SKM-1 treated with dmso at 0.1 percent for 144 hours (cell line): Measurements from ENCODE around the gene TFCP2.
"Not testable (repeated sequence)": the region's sequence is repeated elsewhere in the genome, so short reads cannot be mapped to it uniquely, and the experiment has no call there.

Source experiments
- DNase-seq: peaks from one replicate; lab custom pipeline; 2025; ENCODE audit not compliant: unreplicated experiment; lab: John Stamatoyannopoulos, UW

The TFCP2 gene

GRCh38 chr12:51172515-51173431, at the start of gene TFCP2:
Gene TFCP2, minus strand, starts transcription at chr12:51173135. Its CDS starts 713 bp downstream, at chr12:51172422.
- DNase-seq, result peak; percentile 73

GRCh38 chr12:51222461-51222860, 49.5 kb upstream of the TFCP2 start:
- no peak for DNase-seq

DNA sequence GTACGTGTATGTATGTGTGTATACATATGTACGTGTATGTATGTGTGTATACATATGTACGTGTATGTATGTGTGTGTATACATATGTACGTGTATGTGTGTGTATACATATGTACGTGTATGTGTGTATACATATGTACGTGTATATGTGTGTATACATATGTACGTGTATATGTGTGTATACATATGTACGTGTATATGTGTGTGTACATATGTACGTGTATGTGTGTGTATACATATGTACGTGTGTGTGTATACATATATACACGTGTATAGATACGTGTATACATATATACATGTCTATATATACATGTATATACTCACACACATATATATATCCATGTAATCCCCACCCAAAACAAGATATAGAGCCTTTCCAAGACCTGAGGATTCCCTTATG, 46.9 kb upstream of the TFCP2 start:
- not testable (repeated sequence) for DNase-seq

DNA sequence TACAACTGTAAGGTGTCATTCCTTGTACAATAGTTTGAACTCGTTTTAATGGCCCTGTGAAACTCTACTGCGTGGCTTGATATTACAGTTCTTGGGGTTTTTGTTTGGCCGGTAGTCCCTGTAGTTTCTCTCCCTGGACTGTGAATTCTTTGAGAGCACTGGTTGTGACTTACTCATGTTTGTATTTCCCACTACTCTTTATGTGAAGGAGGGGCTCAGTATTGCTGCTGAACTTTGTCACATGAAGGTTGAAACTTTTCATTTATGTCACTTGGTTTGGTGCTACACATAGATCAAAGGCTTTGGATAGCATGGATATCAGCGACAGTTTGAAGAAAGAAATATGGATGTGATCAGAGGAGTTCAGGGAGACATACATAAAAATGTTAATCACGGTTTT, 46.4 kb upstream of the TFCP2 start:
- no peak for DNase-seq

- DNase-seq, result no peak
Measured at GRCh38 chr12:51218607-51219161, 45.7 kb upstream of the TFCP2 start.

DNA sequence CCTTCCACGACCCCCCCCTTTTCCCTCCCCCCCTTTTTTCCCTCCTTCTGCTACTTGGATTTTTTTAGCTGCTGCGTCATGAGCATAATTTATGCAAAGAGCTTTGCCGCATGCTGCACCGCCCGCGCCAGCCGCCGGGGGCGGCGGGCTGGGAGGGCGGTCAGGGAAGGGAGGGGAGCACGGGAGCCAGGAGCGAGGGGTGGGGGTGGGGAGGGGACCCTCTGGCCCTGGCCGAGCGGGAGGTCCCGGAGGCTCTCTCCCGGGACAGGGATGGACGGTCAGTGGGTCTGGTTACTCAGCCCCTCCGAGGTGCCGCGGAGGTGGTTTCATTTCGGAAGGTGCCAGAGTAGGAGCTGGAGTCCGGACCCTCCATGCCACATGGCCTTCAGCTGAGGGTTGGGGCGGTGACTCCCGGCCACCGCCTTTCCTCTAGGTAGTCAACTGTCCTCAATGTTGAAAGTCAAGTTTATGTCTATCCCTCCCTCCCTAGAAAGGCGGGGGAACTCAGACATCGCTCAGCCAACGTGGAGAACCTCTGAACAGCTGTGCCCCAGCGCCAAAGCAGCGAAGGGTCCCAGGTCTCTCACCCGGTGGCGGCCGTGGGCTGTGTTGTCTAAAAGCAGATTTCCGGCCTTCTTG, 45.2 kb upstream of the TFCP2 start, which contains the start of gene POU6F1:
TSS of gene POU6F1 (minus strand) at position 95 of the 639 bp plus-strand sequence. CDS start 11,226 bp downstream, outside the sequence.
- peak; percentile 26 for DNase-seq

DNA sequence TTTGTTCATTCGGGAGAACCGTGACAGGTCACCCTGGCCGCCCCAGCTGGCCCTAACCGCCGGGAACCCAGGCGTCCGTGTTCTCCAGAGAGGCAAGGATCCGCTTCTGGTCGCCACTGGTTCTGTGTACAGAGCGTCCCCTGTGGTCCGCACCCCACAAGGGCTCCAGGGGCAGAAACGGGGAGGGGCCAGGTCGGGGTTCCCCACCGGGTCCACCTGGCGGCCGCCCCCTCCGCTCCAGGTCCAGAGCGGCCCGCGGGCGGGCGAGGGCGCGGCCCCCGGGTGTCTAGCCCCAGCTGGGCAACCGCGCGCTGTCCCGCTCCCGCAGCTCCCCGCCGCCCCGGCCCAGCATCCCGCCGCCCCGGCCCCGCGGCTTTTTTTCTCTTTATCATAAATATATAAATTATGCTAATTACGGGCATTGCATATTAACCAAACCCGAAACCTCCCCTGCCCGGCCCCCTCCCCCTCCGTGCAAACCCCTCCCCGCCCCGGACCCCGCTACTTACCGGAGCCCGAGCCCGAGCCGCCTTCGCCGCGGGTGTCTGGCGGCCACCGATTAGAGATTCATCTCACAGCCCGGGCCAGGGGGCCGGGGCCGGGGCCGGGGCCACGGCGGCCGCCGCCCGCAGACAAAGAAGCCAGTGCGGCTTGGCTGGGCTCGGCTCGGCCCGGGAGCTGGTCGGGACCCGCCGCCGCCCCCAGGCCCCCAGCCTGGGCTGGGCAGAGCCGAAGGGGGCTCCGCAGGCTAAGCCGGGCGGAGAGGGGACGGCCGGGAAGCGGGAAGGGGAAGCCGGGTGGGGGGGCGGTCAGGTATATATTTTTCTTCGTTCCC, 44.4 kb upstream of the TFCP2 start:
- DNase-seq, result no peak

DNA sequence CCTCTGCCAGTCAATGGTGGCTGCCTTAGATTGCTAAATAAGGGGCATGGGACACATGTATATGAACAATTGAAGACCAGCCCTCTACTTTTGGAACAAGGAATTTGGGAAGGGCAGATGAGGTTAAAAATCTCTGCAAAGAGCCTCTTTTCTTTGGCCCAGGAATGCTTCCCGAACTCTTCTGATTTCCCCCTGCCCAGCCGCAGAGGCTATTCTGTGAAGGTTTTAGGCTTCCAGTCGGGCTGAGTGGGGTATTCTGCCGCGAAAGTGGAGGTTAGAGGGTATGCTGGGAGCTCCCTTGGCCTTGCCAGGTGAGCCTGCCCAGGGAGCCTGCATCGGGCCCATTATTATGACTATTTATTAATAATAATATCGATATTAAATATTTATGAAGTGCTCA, 43.7 kb upstream of the TFCP2 start:
- no peak for DNase-seq

- DNase-seq, result no peak
Measured at GRCh38 chr12:51214895-51215294, 42.0 kb upstream of the TFCP2 start.

DNA sequence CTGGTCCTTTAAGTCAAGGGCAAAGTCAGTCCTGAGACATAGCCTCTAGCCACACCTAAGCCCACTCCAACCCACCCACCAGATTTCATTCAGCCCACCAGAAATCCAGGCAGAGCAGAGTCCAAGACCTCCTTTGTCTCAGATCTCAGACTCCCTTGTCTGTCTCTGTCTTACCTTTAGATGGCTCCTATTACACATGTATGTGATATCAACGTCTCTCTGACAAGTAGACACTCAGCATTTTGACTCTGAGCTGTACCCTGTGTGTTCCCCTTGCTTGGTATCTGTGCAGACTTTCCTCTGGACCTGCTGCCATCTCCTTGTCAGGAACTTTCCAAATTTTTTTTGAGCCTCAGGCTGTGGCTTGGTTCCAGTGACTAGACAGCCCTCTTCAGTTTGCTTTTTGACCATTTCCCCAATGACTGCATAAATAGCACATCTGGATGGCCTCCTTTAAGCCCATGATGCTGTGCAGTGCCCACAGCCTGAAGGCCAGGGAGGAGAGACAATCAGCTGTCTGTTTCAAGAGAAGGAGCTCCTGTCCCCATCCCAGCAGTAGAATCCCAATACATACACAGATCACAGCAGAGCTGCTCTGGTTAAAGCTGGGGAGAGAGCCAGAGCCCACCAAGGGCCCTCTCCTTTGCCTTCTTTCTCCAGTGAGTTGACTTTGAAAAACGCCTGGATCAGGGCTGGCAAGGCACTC, 37.9 kb upstream of the TFCP2 start:
- no peak for DNase-seq

DNA sequence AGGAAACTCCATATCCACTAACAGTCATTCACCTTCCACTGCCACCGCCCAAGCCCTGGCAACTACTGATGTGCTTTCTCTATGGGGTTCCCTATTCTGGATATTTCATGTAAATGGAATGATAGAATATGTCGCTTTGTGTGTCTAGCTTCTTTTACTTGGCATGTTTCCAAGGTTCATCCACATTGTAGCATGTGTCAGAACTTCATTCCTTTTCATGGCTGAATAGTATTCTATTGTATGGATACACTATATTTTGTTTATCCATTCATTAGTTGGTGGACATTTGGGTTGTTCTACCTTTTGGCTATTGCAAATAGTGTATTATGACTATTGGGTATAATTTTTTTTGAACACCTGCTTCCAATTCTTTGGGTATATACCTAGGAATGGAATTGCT, 36.3 kb upstream of the TFCP2 start:
- no peak for DNase-seq

GRCh38 chr12:51208016-51208660, 35.2 kb upstream of the TFCP2 start:
- DNase-seq, result no peak

- DNase-seq, result no peak
Measured at GRCh38 chr12:51205350-51205749, 32.4 kb upstream of the TFCP2 start.

DNA sequence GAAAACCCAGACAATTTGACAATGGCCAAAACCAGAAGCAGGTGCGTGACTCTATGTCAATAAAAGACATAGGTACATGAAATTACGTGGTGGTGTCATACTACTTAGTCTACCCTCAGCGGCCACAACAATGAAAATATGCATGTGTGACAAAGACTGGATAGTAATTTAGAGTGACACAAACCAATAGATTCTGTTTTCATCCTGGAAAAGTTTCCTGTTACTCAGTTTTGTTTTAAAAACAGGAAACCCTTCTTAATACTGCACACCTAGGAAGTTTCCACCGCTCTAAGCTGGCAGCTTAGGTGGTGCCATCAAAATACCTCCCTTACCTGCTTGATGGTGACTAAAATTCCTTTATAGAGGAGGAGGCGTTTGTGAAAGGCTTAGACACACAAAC, 29.8 kb upstream of the TFCP2 start:
- no peak for DNase-seq

DNA sequence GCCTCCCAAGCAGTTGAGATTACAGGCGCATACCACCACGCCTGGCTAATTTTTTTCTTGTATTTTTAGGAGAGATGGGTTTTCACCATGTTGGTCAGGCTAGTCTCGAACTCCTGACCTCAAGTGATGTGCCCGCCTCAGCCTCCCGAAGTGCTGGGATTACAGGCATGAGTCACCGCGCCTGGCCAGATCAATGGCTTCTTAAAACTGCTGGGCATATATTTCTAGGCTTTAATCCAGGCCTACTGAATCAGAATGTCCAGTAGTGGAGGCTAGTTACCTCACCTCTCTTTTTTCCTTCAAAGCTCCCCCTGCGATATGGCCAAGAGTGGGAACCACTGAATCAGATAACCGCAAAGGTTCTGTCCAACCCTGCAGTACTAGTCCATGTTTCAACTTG, 27.9 kb upstream of the TFCP2 start:
- no peak for DNase-seq

GRCh38 chr12:51200156-51200555, 27.2 kb upstream of the TFCP2 start:
- no peak for DNase-seq

- no peak for DNase-seq
Measured at GRCh38 chr12:51199366-51199945, 26.5 kb upstream of the TFCP2 start.

DNA sequence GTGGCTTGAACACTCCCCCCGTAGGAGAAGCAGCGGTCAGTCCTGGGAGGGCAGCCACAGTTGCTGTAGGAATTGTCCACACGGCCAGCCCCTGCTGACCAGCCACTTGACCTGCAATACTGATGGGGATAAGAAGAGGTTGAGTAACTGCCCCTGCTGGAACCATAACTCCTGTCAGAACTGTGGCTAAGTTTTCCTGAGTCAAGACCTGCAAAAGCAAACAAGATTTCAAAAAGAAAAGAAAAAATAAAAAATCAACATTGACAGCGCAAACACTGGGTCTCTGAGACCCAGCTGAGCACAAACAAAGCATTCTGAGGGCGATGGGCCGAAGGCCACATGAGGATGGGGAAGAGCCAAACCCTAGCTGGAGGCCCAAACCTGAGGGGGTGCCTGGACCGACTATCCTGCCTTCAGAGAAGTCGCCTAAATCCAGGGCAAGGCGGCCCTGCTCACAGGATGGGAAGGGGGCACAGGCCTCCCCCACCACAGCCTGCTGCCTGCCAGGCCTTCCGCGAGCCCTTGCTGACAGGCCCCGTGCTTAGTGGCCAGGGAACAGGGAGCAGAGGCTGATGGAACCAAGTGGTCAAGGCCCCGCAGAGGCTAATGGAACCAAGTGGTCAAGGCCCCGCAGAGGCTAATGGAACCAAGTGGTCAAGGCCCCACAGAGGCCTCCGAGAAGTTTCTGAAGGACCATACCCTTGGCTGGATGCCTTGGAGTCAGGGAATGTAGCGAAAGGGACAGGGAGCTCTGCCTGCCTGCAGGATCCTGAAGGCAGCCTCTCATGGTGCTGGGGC, 25.8 kb upstream of the TFCP2 start:
- no peak for DNase-seq
